HG02884 (cell line): ENCODE measurements around the gene ECM2.
"Not testable (repeated sequence)": the region's sequence is repeated elsewhere in the genome, so short reads cannot be mapped to it uniquely, and the experiment has no call there.

Experiments used
- ATAC-seq: cut with Tn5 transposase; IDR thresholded peaks from one replicate; pipeline ENCODE4 v1.9.1; 2021; ENCODE audit warnings: mild to moderate bottlenecking, moderate library complexity; ENCODE audit not compliant: unreplicated experiment

The ECM2 gene

DNA sequence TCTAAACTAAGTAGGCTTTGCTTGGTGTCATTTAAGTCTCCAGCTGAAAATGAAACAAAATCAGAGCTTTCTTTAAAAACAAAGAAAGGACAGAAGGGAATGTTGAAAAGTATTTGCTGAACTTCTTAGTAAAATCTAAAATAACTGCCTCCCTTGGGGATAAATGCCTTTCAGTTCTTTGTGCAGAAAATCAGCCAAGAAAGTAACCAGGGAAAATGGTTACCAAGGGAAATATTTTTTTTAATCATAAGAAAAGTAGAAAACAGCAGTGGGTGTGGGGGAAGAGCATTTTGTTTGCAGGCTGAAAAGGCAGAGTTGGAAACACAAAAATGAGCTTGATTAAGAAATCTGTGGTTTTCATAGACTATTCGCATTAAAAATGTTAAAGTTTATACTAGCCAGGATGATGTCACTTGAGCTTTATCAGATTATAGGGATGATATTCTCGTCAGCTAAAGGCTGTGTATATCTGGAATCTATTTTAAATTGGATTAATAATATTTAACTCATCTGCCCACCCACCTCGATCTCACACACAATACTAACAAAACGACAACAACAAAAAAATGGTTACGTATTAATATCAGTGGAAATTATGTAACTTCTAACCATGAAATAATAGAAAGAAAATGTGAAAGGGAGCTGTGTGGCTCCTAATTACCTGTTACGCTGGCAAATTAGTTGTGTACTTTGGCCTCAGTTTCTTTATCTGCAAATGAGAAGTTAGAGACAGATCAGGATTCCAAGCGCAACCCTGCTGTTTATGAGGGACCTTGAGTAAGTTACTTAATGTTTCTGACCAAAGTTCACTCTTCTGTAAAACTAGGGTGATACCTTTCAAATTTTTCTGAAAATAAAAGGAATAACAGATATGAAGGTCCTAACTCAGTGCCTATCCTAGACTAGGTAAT, at the start of gene ECM2:
TSS of gene ECM2 (minus strand) at position 51 of the 911 bp plus-strand sequence. CDS start 13,124 bp downstream, outside the sequence.
- ATAC-seq: no peak

- no peak for ATAC-seq
These were observed 40.4 kb upstream of the ECM2 start for GRCh38 chr9:92576175-92576574.

DNA sequence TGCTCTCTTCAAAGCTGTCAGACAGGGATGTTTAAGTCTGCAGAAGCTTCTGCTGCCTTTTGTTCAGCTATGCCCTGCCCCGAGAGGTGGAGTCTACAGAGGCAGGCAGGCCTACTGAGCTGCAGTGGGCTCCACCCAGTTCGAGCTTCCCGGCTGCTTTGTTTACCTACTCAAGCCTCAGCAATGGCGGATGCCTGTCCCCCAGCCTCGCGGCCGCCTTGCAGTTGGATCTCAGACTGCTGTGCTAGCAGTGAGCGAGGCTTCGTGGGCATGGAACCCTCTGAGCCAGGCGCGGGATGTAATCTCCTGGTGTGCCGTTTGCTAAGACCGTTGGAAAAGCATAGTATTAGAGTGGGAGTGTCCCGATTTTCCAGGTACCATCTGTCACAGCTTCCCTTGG, 37.8 kb upstream of the ECM2 start:
- not testable (repeated sequence) for ATAC-seq

DNA sequence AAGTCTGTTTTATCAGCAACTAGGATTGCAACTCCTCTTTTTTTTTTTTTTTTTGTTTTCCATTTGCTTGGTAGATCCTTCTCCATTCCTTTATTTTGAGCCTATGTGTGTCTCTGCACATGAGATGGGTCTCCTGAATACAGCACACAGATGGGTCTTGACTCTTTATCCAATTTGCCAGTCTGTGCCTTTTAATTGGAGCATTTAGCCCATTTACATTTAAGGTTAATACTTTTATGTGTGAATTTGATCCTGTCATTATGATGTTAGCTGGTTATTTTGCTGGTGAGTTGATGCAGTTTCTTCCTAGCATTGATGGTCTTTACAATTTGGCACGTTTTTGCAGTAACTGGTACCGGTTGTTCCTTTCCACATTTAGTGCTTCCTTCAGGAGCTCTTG, 36.1 kb upstream of the ECM2 start:
- not testable (repeated sequence) for ATAC-seq

DNA sequence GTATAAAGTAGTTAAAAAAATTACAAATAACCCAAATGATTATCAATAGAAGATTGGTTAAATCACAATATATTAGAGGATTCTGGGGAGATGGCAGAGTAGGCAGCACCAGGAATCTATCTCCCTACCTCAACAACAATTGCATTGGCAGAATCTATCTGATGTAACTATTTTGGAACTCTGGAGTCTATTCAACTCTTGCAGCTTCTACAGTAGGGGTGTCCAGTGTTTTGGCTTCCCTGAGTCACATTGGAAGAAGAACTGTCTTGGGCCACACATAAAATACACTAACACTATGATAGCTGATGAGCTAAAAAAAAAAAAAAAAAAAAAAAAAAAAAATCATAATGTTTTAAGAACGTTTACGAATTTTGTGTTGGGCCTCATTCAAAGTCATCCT, 29.2 kb upstream of the ECM2 start:
- ATAC-seq: no peak

- ATAC-seq: no peak
These were observed 28.7 kb upstream of the ECM2 start for GRCh38 chr9:92564504-92564903.

DNA sequence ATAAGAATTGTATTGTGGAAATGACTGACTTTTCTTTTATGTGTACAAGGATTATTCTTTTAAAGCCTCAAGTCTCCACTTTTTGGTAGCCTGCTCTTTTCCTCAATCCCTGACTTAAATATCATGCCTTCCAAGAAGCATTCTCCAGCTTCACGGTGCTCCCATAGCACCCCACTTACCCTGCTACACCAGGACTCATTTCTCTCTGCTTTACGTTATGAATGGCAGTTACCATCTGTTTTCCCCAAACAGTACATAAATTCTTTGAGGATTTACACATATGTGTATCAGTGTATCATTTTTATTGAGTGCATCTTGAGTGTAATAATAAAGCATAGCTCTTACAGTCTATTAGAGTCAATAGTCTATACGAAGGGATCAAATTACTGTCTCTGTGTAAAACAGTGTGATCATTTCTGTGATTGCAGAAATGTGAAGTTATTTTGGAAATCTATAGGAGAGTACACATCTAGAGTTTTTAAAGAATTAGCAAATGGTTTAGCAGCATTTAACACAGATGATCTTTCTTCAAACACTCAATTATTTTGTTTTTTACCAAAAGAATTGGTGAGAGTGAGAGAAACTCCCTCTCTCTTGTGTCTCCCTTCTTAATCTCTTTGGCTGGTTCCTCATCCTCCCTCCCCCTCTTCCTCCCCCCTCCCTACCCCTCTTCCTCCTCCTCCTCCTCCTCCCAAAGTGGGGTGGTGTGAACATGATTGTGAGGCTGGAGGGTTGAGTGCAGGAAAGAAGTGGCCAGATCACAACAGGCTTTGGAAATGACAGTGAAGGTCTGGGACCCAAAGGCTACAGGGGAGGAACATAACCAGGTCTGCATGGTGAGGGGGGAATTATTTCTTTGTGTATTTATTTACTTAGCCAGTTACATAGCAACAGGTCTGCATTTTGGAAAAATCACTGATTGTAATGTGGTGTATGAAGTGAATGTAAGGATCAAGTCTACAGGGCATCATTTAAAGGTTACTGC, 27.6 kb upstream of the ECM2 start:
- ATAC-seq: no peak

- no peak for ATAC-seq
These were observed 26.7 kb upstream of the ECM2 start for GRCh38 chr9:92562461-92562967.

DNA sequence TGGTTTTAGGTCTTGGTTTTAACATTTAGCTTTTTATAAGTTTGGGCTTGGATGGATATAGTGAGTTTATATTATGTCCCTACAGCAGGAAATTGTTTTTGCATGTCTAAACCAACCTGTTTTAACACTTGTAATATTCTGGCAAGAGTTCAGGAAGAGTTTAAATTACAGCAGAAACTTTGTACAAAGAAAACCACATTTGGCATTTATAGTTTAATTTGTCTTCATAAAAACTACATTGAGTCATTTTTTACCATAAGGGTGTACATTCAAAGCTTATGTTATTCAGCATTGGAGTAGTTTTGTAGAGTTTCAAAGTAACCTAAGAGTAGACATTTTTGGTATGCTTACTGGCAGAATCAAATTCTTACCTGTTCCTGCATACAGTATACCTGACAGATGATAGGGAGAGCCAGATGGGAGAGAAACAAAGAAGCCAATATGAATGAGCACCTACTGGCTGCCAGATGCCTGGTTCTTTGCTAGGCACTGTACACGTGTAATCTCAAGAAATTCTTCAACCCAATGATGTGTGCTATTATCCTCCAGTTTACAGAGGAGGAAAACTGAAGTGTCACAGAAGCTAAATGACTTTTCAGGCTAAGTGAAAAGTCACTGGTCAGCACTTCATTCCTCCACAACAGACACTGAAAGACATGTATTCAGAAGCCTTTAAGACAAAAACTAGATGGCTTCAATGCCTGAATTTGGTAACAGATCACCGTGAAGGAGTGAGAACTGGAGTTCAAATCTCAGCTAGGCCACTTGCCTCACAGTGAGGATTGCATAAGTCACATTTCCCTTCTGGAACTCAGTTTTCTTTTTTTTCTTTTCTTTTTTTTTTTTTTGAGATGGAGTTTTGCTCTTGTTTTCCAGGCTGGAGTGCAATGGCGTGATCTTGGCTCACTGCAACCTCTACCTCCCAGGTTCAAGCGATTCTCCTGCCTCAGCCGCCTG, 25.9 kb upstream of the ECM2 start:
- ATAC-seq: no peak

GRCh38 chr9:92558612-92559374, 23.0 kb upstream of the ECM2 start:
- ATAC-seq: no peak

DNA sequence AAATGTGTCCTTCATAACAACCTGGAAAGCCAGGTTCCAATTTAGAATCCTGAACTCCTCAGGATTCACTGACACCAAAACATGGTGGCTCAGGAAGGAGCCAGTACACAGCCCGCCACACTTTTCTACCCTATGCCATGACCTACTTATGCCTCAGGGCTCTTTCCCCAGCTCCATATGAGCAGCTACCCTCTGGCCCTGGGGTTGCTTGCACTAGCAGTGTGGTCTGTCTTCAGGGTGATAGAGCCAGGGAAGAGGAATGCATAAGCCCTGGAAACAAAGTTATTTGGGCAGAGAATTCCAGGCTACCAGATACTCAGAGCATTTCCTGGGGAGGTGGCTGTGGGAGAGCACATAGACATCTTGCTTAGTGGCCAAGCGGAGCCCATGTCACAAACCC, 15.0 kb upstream of the ECM2 start:
- ATAC-seq: no peak

DNA sequence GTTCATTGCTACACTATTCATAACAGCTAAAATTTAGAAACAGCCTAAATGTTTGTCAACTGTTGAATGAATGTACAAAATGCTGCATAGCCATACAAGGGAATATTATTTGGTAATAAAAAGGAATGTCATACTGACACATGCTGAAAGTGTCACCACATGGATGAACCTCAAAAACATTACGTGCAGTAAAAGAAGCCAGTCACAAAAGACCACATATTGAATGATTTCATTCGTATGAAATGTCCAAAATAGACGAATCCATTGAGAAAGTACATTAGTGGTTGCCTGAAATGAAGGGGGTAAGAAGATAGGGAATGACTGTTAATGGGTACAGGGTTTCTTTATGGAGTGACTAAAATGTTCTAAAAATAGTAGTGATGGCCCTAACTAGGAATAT, 11.6 kb upstream of the ECM2 start:
- no peak for ATAC-seq

GRCh38 chr9:92545002-92545510, 9.3 kb upstream of the ECM2 start:
- ATAC-seq: no peak

GRCh38 chr9:92543972-92544371, 8.2 kb upstream of the ECM2 start:
- ATAC-seq: no peak

DNA sequence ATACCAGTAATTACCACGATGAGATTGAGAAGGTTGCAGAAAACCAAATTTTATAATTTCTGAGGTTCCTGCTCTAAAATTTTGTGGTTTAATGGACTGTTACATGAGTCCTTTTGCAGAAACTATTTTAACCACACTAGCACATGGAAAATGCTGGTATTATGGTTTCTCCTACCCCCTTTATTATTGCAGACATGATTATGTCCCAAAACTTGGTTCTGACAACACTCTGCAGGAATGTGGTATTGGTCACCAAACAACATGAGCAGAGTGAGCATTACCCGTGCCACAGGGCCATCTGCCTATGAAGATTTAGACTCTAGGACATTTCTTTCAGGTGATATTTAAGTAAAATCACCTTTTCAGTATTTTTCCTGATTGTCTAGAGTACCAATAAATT, 2.8 kb upstream of the ECM2 start:
- no peak for ATAC-seq

DNA sequence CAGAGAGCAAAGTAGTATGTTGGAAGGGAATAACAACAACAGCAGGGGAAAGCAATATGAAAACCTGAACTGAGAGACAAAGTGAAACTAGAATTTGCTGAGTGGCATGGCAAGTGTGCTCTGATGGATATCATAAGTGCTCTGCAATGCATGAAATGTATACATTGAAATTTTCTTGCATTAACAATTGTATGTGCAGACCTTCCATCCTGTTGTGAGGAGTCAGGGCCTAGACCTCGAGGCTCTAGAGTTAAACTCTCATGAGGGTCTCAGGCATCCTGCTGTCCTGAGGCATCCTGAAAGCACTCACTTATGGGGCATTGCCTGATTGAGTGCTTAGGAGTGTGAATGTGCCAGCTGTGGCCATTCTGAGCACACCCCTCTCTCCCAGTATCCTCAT, 1.1 kb downstream of the ECM2 start:
- ATAC-seq: no peak

- ATAC-seq: no peak
These were observed 1.6 kb downstream of the ECM2 start for GRCh38 chr9:92534204-92534603.

GRCh38 chr9:92530893-92531292, 4.9 kb downstream of the ECM2 start:
- no peak for ATAC-seq

- no peak for ATAC-seq
These were observed 6.7 kb downstream of the ECM2 start for GRCh38 chr9:92529124-92529523.
